Activated T-cell treated with anti-CD3 and anti-CD28 coated beads, Interleukin-2, amount 50 U/mL, for 1 hour (primary cell): ENCODE results near the gene NOTCH1.
A peak's percentile ranks its signal among the peaks of the same experiment; 100 is the strongest.

Source experiments
- DNase-seq: peaks from one replicate; pipeline ENCODE4 v3.0.0-alpha.2; 2020

The NOTCH1 gene

GRCh38 chr9:136514022-136514714 lies 31.7 kb downstream of the NOTCH1 start:
- no peak for DNase-seq

GRCh38 chr9:136513191-136513590 lies 32.7 kb downstream of the NOTCH1 start:
- no peak for DNase-seq

- peak; percentile 49 for DNase-seq
These were observed 33.2 kb downstream of the NOTCH1 start for GRCh38 chr9:136512651-136513071.

- no peak for DNase-seq
These were observed 33.9 kb downstream of the NOTCH1 start for GRCh38 chr9:136511670-136512592.

- DNase-seq: no peak
These were observed 34.6 kb downstream of the NOTCH1 start for GRCh38 chr9:136511144-136511669.

GRCh38 chr9:136510561-136510960 lies 35.3 kb downstream of the NOTCH1 start:
- no peak for DNase-seq

- DNase-seq: no peak
These were observed 36.3 kb downstream of the NOTCH1 start for GRCh38 chr9:136509549-136509948.

- no peak for DNase-seq
These were observed 36.9 kb downstream of the NOTCH1 start for GRCh38 chr9:136508729-136509500.

- no peak for DNase-seq
These were observed 37.9 kb downstream of the NOTCH1 start for GRCh38 chr9:136507992-136508375.

- DNase-seq: no peak
These were observed 38.4 kb downstream of the NOTCH1 start for GRCh38 chr9:136507221-136507991.

GRCh38 chr9:136506425-136506824 lies 39.4 kb downstream of the NOTCH1 start:
- no peak for DNase-seq

- DNase-seq: no peak
These were observed 40.1 kb downstream of the NOTCH1 start for GRCh38 chr9:136505406-136506403.

GRCh38 chr9:136504512-136505348 lies 41.1 kb downstream of the NOTCH1 start:
- no peak for DNase-seq

- DNase-seq: no peak
These were observed 42.8 kb downstream of the NOTCH1 start for GRCh38 chr9:136502940-136503550.

GRCh38 chr9:136502196-136502595 lies 43.7 kb downstream of the NOTCH1 start:
- DNase-seq: no peak

GRCh38 chr9:136501686-136502085 lies 44.2 kb downstream of the NOTCH1 start:
- no peak for DNase-seq

- no peak for DNase-seq
These were observed 45.6 kb downstream of the NOTCH1 start for GRCh38 chr9:136499935-136500910.
